T-helper 17 cell (primary cell): Measurements from ENCODE around the gene CCDC74A. TPM values are rescaled to one million over a fixed set of nuclear protein-coding genes. Genes with fewer than 3 reads are reported as not detected.
"Not testable (repeated sequence)": the region's sequence is repeated elsewhere in the genome, so short reads cannot be mapped to it uniquely, and the experiment has no call there.

ENCODE experiments used
- ATAC-seq: fragments of 150-1000 bp; cut with Tn5 transposase; 2 replicates; pipeline ENCODE4 v1.10.0; 2021; ENCODE audit warnings: mild to moderate bottlenecking, moderate library complexity
- DNase-seq, 3 donors: peaks; one replicate each; pipeline versions ENCODE4 v3.0.0 to v3.0.0-alpha.2; 2020 to 2021
- H3K9me3 ChIP-seq: one replicate; pipeline ENCODE4 v1.7.0; 2013; ENCODE audit warnings: low read length, mild to moderate bottlenecking; ENCODE audit not compliant: control insufficient read depth, poor library complexity, severe bottlenecking
- H3K27ac Mint-ChIP-seq: one replicate; pipeline ENCODE4 v1.8.0; 2022; ENCODE audit warnings: mild to moderate bottlenecking, moderate library complexity, mixed read lengths
- H3K27me3 Mint-ChIP-seq: one replicate; pipeline ENCODE4 v1.8.0; 2022; ENCODE audit warnings: mixed read lengths
- H3K36me3 Mint-ChIP-seq: one replicate; pipeline ENCODE4 v1.8.0; 2022; ENCODE audit warnings: low read depth, mixed read lengths
- H3K4me1 Mint-ChIP-seq: one replicate; pipeline ENCODE4 v1.8.0; 2022; ENCODE audit warnings: mild to moderate bottlenecking, mixed read lengths
- H3K4me3 Mint-ChIP-seq: one replicate; pipeline ENCODE4 v1.8.0; 2022; ENCODE audit warnings: mild to moderate bottlenecking, moderate library complexity, mixed read lengths
- total RNA-seq, 4 donors: library from RNA in 2 of 4; stranded (reverse) in 2 of 4; gene quantifications; one replicate each; pipeline ENCODE4 v1.2.3 and lab custom pipeline; 2022 to 2026

The CCDC74A gene
- total RNA-seq, 2 donors from 2014 or later: 1.4 to 2.3 TPM

GRCh38 chr2:131538856-131539255 lies 11.2 kb downstream of the CCDC74A start:
- DNase-seq, H3K36me3 Mint-ChIP-seq, H3K4me3 Mint-ChIP-seq, H3K27me3 Mint-ChIP-seq, H3K27ac Mint-ChIP-seq, H3K4me1 Mint-ChIP-seq, H3K9me3 ChIP-seq, ATAC-seq: not testable (repeated sequence)

GRCh38 chr2:131542438-131543384 lies 15.0 kb downstream of the CCDC74A start:
- ATAC-seq: no peak
- H3K27me3 Mint-ChIP-seq: peaks cover 12% of the 10 kb centered on the region
- no peak overlapping the region for H3K4me3 Mint-ChIP-seq
- no peaks in the 10 kb centered on the region for H3K9me3 ChIP-seq
- no peak for DNase-seq
- H3K4me1 Mint-ChIP-seq: no peaks in the 10 kb centered on the region
- H3K36me3 Mint-ChIP-seq: no peaks in the 10 kb centered on the region
- no peak overlapping the region for H3K27ac Mint-ChIP-seq

DNA sequence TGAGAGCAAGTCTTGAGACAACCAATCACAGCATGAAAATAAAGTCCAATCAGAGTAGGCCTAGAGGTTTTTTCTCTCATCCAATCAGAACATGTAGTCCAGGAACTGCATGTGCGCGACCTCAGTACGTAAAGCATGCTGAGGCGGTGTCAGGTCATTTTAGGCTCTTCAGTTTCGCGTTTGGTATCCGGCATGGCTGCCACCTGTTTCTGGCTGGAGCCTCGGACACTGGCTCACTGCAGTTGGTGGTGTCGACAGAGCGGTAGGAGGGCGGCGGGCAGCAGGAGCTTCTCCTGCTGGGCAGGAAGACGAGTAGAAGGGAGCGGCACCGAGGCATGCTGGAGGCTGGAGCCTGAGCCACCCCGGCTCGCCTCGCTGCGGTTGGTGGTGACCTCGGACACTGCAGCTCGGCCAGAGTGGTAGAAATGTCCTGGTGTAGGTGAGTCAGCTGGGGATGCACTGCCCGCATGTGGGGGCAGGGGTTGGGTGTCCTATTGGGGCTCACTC lies 15.8 kb downstream of the CCDC74A start:
- no peak overlapping the region for H3K27ac Mint-ChIP-seq
- DNase-seq: no peak
- peaks cover 18% of the 10 kb centered on the region for H3K27me3 Mint-ChIP-seq
- H3K4me3 Mint-ChIP-seq: no peak overlapping the region
- no peaks in the 10 kb centered on the region for H3K4me1 Mint-ChIP-seq
- H3K9me3 ChIP-seq: no peaks in the 10 kb centered on the region
- ATAC-seq: no peak
- H3K36me3 Mint-ChIP-seq: peaks cover 3% of the 10 kb centered on the region

DNA sequence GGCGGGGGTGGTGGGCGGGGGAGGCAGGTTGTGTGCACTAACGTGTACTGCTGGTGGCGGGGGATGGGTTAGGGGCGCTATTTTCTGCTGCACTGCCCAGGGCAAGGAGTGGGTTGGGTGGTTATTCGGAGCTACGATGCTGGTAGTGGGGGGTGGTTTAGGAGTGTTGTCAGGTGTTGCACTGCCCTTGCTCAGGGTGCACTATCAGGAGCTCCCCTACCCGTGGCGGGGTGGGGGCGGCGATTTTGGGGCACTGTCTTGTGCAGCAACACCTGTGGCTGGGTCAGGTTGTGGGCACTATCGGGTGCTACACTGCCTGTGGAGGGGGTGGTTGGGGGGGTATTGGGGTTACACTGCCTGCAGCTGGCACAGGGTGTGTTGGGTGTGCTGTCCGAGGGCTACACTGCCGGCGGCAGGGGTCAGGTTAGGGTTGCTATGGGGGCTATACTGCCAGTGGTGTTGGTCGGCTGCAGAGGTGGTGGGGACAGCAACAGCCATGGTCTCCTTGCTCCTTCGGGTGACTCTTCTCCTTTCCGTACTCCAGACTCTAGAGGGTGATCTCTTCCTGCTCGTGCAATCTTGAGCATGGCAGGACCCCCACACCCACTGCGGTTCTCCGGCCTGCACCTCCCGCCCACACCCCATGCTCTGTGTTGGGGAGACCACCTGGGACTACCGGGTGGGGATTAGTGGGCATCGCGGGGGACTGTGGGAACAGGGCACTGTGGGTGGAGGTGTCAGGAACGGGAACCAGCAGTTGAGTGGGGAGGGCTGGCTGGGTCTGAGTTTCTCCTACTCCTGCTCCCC lies 16.5 kb downstream of the CCDC74A start:
- not testable (repeated sequence) for H3K9me3 ChIP-seq, ATAC-seq, DNase-seq, H3K4me3 Mint-ChIP-seq, H3K36me3 Mint-ChIP-seq, H3K4me1 Mint-ChIP-seq, H3K27ac Mint-ChIP-seq
- H3K27me3 Mint-ChIP-seq: peaks cover 22% of the 10 kb centered on the region

- peaks cover 26% of the 10 kb centered on the region for H3K27me3 Mint-ChIP-seq
- H3K4me1 Mint-ChIP-seq, H3K4me3 Mint-ChIP-seq, H3K9me3 ChIP-seq, H3K27ac Mint-ChIP-seq, H3K36me3 Mint-ChIP-seq, DNase-seq, ATAC-seq: not testable (repeated sequence)
These were observed 17.1 kb downstream of the CCDC74A start for GRCh38 chr2:131544813-131545165.

DNA sequence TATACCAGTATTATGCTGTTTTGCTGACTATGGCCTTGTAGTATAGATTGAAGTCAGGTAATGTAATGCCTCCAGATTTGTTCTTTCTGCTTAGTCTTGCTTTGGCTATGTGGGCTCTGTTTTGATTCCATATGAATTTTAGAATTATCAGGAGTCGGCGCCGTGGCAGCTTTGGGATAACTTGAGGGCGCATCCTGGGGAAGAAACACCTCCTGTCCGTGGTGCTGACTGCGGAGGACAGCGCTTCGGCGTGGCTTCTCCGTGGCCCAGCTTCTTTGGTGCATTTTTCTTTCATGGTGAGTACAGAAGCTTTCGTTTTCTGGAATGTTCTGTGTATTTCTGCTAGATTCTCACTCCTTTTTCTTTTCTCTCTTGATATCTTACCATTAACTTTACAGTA lies 25.2 kb downstream of the CCDC74A start:
- Mint-ChIP-seq H3K27me3 (peaks cover 71% of the 10 kb centered on the region), H3K27ac (no peak overlapping the region), H3K4me3 (no peak overlapping the region), H3K36me3 (peaks cover 3% of the 10 kb centered on the region), H3K4me1 (peaks cover 2% of the 10 kb centered on the region)
- no peaks in the 10 kb centered on the region for H3K9me3 ChIP-seq
- DNase-seq (no peak), ATAC-seq (no peak)

DNA sequence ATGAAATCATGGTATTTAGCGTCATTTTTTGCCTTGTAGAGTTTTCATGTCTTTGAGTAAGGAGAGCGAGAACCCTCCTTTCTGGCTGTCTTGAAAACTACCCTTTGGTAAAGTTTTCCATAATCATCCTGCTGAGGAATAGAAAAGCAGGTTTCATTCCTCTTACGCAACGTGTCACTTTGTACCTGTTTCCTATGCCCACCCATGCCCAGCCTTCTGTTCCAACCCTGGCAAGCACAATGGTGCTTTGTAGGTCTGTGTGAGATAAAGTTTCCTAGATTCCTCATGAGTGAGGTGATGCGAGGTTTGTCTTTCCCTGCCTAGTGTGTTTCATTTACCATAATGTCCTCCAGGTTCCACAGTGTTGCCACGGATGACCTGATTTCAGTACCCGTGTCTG lies 29.3 kb downstream of the CCDC74A start:
- no peak for ATAC-seq
- H3K27me3 Mint-ChIP-seq: peaks cover 65% of the 10 kb centered on the region

DNA sequence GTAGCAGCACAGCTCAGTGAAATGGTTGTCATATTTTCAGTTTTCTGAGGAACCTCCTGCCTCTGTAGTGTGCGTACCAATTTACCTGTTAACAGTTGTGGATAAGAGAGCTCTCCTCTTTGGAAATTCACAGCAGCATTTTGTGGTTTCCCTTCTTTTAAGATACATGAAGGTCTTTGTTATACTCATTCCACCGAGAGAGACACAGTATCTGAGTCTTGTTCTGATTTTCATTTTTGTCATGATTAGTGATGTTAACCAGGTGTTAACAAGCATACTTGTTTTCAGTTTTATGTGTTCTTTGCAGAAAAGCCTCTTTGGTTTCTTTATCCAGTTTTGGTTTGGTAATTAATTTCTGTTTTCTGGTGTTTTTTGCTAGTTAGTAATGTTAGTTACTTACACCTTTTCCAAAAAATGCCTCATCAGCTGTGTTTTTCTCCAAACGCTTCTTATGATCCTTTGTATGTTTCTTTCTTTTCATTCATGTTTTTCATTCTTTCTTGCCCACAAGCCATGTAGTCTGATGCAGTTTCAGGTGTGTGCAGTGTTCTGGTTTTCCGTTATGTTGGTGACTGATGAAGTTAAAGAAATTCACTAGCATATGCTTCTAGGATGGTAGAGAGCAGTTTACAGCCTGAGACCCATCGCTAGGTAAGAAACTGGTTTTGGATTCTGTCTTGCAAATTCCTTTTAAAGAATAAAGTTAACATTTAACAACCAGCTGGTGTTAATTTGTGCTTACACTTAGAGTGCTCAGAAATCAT lies 30.1 kb downstream of the CCDC74A start:
- Mint-ChIP-seq H3K36me3 (no peaks in the 10 kb centered on the region), H3K4me1 (peaks cover 2% of the 10 kb centered on the region), H3K27ac (no peak overlapping the region), H3K4me3 (no peak overlapping the region), H3K27me3 (peaks cover 57% of the 10 kb centered on the region)
- ATAC-seq (no peak), DNase-seq (no peak)
- H3K9me3 ChIP-seq: no peaks in the 10 kb centered on the region

More for the DNA sequence above, 29.3 kb downstream of the CCDC74A start:
- Mint-ChIP-seq H3K4me1 (peaks cover 2% of the 10 kb centered on the region), H3K27ac (no peak overlapping the region), H3K4me3 (no peak overlapping the region), H3K36me3 (no peaks in the 10 kb centered on the region)
- no peaks in the 10 kb centered on the region for H3K9me3 ChIP-seq
- no peak for DNase-seq

DNA sequence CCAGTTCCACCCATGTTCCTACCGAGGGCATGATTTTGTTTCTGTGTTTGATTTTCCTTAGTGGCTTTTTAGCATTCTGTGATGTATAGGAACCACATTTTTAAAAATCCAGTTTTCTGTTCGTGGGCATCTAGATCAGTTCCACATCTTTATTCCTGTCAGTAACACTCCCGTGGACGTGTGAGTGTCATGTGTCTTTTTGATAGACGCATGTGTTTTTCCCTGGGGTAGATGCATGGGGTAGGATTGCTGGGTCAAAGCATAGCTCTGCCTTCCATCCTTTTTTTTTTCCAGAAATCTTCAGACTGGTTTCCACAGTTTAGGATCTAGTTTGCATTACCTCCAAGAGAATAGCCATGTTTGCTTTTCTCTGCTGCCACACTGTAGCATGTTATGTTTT lies 38.7 kb downstream of the CCDC74A start:
- Mint-ChIP-seq H3K27ac (no peak overlapping the region), H3K4me1 (no peaks in the 10 kb centered on the region), H3K36me3 (no peaks in the 10 kb centered on the region), H3K4me3 (no peak overlapping the region), H3K27me3 (peaks cover 51% of the 10 kb centered on the region)
- no peaks in the 10 kb centered on the region for H3K9me3 ChIP-seq
- ATAC-seq: no peak
- no peak for DNase-seq

DNA sequence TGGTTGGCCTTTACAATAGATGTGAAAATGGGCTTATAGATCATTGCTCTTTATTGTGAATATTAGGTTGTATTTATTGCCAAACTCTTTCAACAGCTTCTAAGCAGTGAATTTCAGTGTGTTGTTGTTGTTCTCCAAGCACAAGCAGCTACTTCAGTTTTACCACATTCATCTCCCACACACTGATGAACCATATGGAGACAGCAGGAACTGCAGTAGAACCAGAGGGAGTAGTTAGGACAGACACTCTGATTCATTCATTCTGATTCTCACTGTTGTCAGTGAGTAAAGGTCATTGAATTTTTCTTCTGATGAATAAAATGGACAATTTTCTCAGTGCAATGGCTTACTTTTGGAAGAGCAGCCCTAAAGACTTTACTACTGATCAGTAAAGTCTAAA lies 40.2 kb downstream of the CCDC74A start:
- no peak overlapping the region for H3K27ac Mint-ChIP-seq

DNA sequence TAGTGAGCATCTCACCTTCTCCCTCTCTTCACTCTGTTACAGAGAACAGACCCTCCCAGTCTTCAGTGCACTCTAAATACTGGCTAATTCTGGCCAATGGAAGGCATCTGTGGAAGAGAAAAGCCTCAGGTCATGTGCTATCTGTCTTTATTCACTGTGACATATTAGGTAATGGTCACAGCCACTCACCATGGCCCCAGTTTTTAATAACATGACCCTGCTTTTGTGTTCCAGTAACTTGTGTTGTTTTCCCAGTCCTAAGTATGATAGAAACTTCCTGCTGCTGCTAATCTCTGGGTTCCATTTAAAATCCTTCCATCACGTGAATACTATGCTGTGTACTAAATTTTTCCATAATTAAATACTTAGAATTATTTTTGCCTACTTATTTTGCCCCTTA lies 40.7 kb downstream of the CCDC74A start:
- not testable (repeated sequence) for H3K9me3 ChIP-seq, ATAC-seq, H3K4me1 Mint-ChIP-seq, H3K27ac Mint-ChIP-seq, H3K4me3 Mint-ChIP-seq, H3K36me3 Mint-ChIP-seq, DNase-seq
- peaks cover 51% of the 10 kb centered on the region for H3K27me3 Mint-ChIP-seq

More for the DNA sequence above, 40.2 kb downstream of the CCDC74A start:
- peaks cover 51% of the 10 kb centered on the region for H3K27me3 Mint-ChIP-seq
- no peak for DNase-seq
- no peaks in the 10 kb centered on the region for H3K9me3 ChIP-seq
- H3K4me1 Mint-ChIP-seq: no peaks in the 10 kb centered on the region
- ATAC-seq: no peak
- H3K36me3 Mint-ChIP-seq: no peaks in the 10 kb centered on the region
- no peak overlapping the region for H3K4me3 Mint-ChIP-seq

GRCh38 chr2:131572175-131572574 lies 44.5 kb downstream of the CCDC74A start:
- DNase-seq (no peak), ATAC-seq (no peak)
- Mint-ChIP-seq H3K4me1 (no peaks in the 10 kb centered on the region), H3K27me3 (peaks cover 40% of the 10 kb centered on the region), H3K36me3 (peaks cover 3% of the 10 kb centered on the region), H3K27ac (no peak overlapping the region), H3K4me3 (no peak overlapping the region)
- H3K9me3 ChIP-seq: no peaks in the 10 kb centered on the region

DNA sequence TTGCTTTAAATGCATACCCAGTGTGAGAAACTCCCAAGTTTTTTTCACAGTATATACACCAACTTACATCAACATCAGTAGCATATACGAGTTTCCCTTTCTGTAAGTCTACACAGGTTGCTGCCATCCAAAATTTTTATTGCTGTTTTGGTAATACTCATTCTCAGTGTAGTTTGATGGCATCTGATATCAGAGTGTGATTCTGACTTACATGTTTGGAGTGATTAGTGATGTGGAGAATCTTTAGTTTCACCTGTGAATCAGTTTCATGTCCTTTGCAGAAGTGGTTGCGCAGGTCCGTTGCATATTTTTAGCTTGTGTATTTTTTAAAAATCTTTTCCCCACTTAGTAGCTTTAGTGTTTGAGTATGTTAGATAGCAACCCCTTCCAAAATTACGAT lies 50.1 kb downstream of the CCDC74A start:
- Mint-ChIP-seq H3K4me3 (no peak overlapping the region), H3K4me1 (no peaks in the 10 kb centered on the region), H3K27me3 (peaks cover 82% of the 10 kb centered on the region), H3K27ac (no peak overlapping the region), H3K36me3 (peaks cover 3% of the 10 kb centered on the region)
- no peak for ATAC-seq
- H3K9me3 ChIP-seq: no peaks in the 10 kb centered on the region
- no peak for DNase-seq
